Astrocyte of the hippocampus (primary cell): Measurements from ENCODE around the gene TMPRSS6.

Experiments
- DNase-seq: peaks from one replicate; pipeline ENCODE4 v3.0.0; 2011; ENCODE audit warnings: low read depth, low spot score

TMPRSS6 gene

DNA sequence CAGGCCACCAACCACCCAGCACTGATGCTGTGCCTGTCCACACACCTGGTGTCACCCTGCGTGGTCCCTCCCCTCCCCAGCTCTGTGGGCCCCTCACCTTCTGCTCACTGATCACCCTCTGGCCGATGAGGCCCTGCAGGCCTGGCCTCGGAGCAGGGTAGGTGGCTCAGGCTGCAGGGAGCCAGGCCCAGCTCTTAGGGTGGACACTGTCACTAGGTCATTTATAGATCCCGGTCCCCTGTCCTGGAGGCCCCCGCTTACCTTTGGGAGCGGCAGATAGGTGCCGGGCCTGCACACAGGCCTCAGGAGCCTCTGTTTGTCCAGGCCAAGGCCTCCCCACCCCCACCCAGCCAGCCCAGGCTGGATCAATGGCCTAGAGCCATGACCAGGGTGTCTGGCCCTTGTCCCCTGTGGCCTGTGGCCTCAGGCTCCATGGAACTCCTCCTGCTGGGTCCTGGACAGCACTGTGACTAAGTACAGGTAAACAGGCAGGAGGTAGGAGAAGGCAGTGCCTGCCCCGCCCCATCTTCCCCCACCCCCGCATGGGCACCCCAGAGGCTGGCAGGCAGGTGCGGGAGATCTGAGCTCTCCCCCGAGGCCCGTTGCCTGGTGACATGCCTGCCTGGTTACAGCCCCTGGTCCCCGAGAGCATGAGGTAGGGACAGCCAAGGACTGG, at the start of gene TMPRSS6:
TSS of gene TMPRSS6 (minus strand) at position 472 of the 676 bp plus-strand sequence. CDS start 6,296 bp downstream, outside the sequence.
- DNase-seq, result no peak

DNA sequence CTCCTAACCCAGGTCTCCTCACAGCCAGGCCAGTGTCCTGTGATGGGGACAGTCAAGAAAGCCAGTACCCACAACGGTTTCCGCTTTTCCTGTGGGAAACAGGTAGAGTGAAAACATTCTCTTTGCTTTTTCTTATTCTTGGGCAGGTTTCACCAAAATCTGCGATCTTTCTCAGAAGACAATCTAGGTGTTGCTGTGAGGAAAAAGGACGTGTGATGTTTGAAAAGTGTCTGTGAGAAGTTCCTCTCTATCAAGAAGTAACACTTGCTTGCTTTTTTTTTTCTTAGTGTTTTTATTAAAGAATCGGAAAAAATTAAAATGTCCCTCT, 49.4 kb upstream of the TMPRSS6 start:
- no peak for DNase-seq

GRCh38 chr22:37157516-37158285, 48.2 kb upstream of the TMPRSS6 start:
- peak; percentile 39 for DNase-seq

- DNase-seq, result no peak
These were observed 47.3 kb upstream of the TMPRSS6 start for GRCh38 chr22:37156686-37157435.

- no peak for DNase-seq
These were observed 46.5 kb upstream of the TMPRSS6 start for GRCh38 chr22:37155971-37156370.

GRCh38 chr22:37154925-37155712, 45.6 kb upstream of the TMPRSS6 start:
- DNase-seq, result no peak

DNA sequence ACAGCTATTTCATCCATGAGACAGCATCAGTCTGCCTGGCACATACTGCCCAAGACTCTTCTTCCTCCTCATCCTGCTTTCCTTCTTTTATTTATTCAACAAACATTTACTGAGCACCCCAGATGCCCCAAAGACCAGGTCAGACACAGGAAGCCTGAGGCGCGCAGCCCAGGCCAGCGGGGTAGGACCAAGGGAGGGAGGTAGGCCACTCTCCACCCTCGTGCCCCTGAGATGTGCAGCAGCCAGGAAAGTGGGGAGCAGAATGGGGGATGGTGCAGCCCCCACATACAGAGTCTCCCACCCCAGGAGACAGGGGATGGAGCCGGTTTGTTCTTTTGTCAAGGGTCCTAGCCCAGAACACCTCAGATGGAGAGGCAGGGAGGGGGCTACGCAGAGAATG, 44.4 kb upstream of the TMPRSS6 start:
- no peak for DNase-seq

DNA sequence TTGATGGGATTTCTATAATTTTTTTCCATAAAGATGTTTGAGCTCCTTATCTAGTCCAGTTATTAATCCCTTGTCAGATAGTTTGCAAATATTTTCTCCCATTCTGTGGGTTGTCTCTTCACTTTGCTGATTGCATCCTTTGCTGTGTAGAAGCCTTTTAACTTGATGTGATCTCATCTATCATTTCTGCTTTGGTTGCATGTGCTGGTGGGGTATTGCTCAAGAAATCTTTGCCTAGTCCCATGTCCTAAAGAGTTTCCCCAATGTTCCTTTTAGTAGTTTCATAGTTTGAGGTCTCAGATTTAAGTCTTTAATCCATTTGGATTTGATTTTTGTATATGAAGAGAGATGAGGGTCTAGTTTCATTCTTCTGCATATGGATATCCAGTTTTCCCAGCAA, 41.9 kb upstream of the TMPRSS6 start:
- DNase-seq, result no peak

DNA sequence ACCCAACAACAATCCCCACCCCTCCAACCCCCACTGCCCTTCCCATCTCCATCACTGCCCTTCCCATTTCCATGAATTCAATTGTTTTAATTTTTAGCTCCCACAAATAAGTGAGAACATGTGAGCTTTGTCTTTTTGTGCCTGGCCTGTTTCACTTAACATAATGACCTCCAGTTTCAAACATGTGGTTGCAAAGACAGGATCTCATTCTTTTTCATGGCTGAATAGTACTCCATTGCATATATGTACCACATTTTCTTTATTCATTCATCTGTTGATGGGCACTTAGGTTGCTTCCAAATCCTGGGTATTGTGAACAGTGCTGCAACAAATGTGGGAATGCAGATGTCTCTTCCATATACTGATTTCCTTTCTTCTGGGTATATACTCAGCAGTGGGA, 41.2 kb upstream of the TMPRSS6 start:
- DNase-seq, result no peak

DNA sequence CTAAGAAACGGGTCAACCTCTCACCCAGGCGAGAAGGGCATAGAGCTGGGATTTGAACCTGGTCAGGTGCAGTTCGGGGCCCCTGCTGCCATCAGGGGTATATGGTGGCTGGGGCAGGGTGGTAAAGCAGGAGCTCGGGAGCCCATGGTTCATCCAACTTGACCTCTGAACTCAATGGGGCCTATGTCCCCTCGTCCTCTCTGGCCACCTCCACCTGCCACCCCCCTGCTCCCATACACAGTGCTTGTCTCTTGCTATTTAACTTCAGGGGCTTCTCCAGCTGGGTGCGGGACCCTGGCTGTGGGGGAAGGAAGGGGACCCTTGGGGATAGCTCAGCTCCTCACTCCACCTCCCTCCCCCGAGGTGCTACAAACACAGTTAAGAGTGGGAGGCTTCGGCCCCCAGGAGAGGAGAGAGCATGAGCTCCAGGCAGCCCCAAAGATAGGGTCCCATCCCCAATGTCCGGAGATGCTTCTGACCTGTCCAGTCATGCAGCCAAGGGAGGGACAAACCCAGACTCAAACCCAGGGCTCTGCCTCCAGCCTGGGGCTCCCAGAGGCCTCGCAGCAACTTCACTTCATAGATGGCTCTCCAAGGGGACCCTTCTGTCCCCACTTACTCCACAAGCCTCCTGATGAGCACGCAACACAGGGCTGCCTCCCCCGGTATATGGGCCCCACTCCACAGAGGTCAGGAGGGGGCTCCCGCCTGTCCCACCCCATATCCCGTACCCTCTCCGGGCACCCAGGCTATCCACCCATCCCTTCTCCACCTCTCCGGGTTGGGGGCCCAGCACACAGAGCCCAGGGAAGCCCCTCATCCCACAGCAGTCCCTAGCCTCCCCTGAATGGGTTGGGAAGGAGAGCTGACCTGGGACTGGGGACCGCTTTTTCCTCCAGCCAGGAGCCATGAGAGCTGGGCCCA, 39.5 kb upstream of the TMPRSS6 start:
- no peak for DNase-seq

DNA sequence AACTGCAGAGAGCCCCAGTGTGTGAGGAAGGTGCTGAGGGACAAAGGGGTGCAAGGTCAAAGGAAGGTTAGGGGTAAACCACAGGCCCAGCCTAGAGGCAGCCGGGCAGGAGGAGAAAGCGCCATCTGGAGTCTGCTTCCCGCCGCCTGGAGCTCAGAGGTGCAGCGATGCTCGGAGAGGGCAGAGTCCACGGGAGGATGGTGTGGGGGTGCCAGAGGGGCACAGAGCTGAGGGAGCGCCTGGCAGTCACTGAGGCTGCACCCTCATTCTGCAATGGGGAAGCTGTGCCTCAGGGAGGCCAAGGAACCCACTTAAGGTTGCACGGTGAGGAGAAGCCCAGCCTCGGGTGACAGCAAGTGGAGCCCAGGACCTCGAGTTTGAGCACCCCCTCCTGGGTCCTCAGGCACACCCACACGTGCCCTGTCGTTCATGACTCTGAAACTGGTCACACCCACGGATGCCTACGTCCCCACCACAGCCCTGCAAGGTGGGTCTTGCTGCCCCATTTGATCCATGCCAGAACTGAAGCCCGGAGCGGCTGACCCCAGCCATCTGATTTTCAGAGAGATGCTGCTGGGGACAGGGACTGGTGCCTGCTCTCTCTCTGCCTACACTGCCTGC, 38.6 kb upstream of the TMPRSS6 start:
- DNase-seq, result no peak

GRCh38 chr22:37147186-37147990, 37.9 kb upstream of the TMPRSS6 start:
- no peak for DNase-seq

GRCh38 chr22:37146507-37147180, 37.1 kb upstream of the TMPRSS6 start:
- no peak for DNase-seq

GRCh38 chr22:37146051-37146385, 36.5 kb upstream of the TMPRSS6 start:
- DNase-seq, result no peak

DNA sequence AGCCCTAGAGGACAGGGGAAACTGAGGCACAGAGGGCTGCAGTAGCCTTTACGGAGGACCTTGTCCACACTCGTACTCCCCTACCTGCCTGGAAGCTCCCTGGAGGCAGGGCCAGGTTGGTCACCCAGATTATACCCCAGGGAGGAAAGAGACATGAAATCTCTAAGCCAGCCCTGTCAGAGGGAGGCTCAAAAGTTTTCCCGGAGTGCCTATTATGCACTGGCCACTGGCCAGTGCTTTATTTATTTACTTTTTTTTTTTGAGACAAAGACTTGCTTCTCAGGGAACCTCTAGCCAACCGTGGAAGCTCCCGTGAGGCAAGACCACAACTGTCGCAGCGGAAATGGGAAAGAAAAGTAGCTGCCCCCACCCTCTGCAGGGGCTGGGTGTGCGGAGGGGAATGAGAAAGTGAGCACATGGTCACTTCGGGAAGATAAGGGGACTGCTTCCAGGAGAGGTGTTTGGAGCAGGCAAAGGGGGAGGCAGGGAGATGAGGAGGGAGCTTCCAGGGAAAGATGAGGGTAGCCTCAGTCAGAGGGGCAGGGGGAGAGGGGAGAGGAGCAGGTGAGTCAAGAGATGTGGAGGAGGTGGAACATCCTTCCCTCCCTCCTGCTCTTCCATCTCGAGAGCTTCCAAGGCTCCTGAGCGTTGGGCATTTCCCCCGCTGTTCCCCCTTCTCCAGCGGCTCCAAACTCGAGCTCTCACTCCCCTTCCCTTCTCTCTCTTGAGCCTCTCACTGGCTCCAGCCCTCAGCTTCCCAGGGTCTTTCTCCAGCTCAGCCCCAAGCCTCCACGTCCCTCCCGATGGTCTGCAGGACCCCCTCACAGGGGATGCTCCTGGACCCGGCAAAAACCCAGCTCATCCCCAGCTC, 35.9 kb upstream of the TMPRSS6 start:
- DNase-seq, result peak; percentile 22

GRCh38 chr22:37144180-37144554, 34.7 kb upstream of the TMPRSS6 start:
- DNase-seq, result no peak

- DNase-seq, result no peak
These were observed 32.5 kb upstream of the TMPRSS6 start for GRCh38 chr22:37141971-37142370.

DNA sequence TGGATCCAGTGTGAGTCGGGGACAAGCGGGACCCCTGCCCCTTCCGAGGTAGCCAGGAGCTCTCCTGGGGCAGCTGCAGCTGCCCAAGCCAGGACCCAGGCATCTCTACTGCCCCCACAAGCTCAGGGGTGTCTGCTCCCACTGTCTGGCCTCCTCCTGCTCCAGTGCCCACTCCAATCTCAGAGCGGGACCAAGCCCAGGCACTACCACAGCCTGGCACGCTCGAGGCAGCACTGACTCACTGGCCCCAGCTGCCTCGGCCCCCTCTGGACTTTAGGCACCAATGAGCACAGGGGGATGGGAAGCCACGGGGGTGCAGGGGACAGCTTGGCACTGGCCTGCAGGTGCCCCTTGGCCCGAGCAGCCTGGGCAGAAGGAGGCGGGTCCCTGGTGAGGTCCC, 32.0 kb upstream of the TMPRSS6 start:
- no peak for DNase-seq
